ENCODE data around the gene BICD1. TPM values are rescaled to one million over a fixed set of nuclear protein-coding genes. Genes with fewer than 3 reads are reported as not detected.

The BICD1 gene
- total and polyA plus RNA-seq, 2 experiments from 2014 or later: 59.3 to 83.6 TPM

DNA sequence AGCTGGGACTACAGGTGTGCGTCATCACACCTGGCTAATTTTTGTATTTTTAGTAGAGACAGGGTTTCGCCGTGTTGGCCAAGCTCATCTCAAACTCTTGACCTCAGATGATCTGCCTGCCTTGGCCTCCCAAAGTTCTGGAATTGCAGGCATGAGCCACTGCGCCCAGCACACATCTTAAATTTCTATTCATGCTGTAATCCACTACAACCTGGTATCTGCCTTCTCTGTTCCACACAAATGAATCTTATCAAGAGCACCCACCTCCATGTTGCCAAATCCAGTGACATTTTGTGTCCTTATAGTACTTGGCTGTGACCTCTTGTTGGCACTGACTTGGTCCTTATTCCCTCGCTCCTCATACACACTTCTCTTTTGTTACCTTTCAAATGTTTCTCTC, 5.8 kb upstream of the BICD1 start (continued):
- TF ChIP-seq, protein P1, sequence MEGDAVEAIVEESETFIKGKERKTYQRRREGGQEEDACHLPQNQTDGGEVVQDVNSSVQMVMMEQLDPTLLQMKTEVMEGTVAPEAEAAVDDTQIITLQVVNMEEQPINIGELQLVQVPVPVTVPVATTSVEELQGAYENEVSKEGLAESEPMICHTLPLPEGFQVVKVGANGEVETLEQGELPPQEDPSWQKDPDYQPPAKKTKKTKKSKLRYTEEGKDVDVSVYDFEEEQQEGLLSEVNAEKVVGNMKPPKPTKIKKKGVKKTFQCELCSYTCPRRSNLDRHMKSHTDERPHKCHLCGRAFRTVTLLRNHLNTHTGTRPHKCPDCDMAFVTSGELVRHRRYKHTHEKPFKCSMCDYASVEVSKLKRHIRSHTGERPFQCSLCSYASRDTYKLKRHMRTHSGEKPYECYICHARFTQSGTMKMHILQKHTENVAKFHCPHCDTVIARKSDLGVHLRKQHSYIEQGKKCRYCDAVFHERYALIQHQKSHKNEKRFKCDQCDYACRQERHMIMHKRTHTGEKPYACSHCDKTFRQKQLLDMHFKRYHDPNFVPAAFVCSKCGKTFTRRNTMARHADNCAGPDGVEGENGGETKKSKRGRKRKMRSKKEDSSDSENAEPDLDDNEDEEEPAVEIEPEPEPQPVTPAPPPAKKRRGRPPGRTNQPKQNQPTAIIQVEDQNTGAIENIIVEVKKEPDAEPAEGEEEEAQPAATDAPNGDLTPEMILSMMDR (conservative IDR thresholded peaks at IDR 0.05; ENCODE audit: low read depth in 2 of 2): no peak
- no peak for TF ChIP-seq EZH2phosphoT487 (IDR thresholded peaks at IDR 0.05; ENCODE audit: unreplicated experiment)

DNA sequence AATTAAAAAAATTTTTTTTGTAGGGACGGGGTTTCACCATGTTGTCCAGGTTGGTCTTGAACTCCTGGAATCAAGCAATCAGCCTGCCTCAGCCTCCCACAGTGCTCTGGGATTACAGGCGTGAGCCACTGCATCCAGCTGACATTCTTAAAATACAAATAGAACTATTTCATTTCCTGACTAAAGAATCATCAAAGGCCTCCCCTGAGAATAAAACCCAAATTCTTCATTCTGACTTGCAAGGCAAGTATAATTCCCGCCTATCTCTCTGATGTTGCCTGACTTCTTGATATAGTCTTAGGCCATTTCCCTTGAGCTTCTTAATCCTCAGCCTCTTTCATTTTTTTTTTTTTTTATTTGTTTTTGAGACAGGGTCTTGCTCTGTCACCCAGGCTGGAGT, 4.4 kb upstream of the BICD1 start:
- Histone ChIP-seq H2AFZ (no peak overlapping the region), H3K79me2 (replicated peaks; ENCODE audit: insufficient read depth) (peaks cover 4% of the 10 kb centered on the region), H3K4me2 (no peak overlapping the region), H3K4me1 (ENCODE audit: insufficient read depth) (peaks cover 31% of the 10 kb centered on the region), H3K9me2 (ENCODE audit: insufficient read depth) (peaks cover 12% of the 10 kb centered on the region), H3K27ac (ENCODE audit: low read depth) (no peak overlapping the region), H3K36me3 (ENCODE audit: insufficient read depth) (no peaks in the 10 kb centered on the region), H4K20me1 (replicated peaks; ENCODE audit: insufficient read depth) (no peaks in the 10 kb centered on the region), H3K27me3 (ENCODE audit: insufficient read depth) (no peaks in the 10 kb centered on the region), H3K4me3 (no peak overlapping the region), H3F3A (replicated peaks; ENCODE audit: low read depth) (peaks cover 3% of the 10 kb centered on the region; the same call in 1 of the 2 replicates)
- no peak for DNase-seq (ENCODE audit: low spot score)
- Mint-ChIP-seq H3K4me3 (no peak overlapping the region), H3K9me3 (peaks cover 2% of the 10 kb centered on the region), H3K27me3 (ENCODE audit: insufficient read depth, low read depth, poor library complexity) (peaks cover 4% of the 10 kb centered on the region), H3K27ac (no peak overlapping the region), H3K4me1 (peaks cover 14% of the 10 kb centered on the region), H3K36me3 (ENCODE audit: low read depth) (peaks cover 6% of the 10 kb centered on the region; the same call in 1 of the 3 replicates)
- TF ChIP-seq CREB1 (CRISPR knock-in tag; IDR thresholded peaks at IDR 0.05; ENCODE audit: low read depth) (no peak), NANOG (IDR thresholded peaks at IDR 0.05; ENCODE audit: borderline replicate concordance) (no peak), EZH2 (IDR thresholded peaks at IDR 0.05; ENCODE audit: low read depth, unreplicated experiment) (no peak)
- ATAC-seq: no peak

DNA sequence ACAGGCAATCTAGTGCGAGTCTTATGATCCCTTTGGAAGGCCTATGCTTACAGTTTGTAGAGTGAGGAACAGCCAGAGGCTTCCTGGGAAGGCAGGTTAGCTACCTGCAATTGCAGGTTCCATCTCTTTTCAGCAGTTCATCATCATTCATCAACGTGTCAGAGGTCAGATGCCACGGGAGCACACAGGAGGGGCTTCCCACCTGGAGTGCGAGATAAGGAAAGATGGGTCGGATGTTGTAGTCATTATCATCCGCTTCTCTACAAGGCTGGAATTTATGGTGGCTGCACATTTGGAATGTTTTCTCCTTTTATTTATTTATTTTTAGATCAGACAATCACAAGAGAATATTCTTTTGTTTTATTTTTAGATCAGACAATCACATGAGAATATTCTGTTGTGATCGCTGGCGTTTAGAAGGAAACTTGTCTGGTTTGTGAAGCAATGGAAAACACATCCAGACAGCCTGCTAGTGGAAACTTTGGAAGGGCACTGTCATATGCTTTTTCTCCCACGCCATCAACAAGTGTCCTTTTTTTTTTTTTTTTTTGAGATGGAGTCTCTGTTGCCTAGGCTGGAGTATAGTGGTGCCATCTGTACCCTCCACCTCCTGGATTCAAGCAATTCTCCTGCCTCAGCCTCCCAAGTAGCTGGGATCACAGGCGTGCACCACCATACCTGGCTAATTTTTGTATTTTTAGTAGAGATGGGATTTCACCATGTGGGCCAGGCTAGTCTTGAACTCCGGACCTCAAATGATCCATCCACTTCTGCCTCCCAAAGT, 1.9 kb upstream of the BICD1 start:
- Histone ChIP-seq H3F3A (replicated peaks; ENCODE audit: low read depth) (no peaks in the 10 kb centered on the region; the same call in 1 of the 2 replicates), H2AFZ (peak overlapping the region; percentile 53; the same call in 1 of the 2 replicates), H3K36me3 (ENCODE audit: insufficient read depth) (no peaks in the 10 kb centered on the region), H3K4me1 (ENCODE audit: insufficient read depth) (peaks cover 30% of the 10 kb centered on the region), H3K27me3 (ENCODE audit: insufficient read depth) (no peaks in the 10 kb centered on the region), H3K9me2 (ENCODE audit: insufficient read depth) (peaks cover 12% of the 10 kb centered on the region), H3K79me2 (replicated peaks; ENCODE audit: insufficient read depth) (peaks cover 30% of the 10 kb centered on the region), H3K4me3 (no peak overlapping the region), H3K27ac (ENCODE audit: low read depth) (no peak overlapping the region), H3K4me2 (no peak overlapping the region), H4K20me1 (replicated peaks; ENCODE audit: insufficient read depth) (no peaks in the 10 kb centered on the region)
- no peak for DNase-seq (ENCODE audit: low spot score)
- H3K9me3 Mint-ChIP-seq: peaks cover 2% of the 10 kb centered on the region
- H3K36me3 Mint-ChIP-seq (ENCODE audit: low read depth): peaks cover 10% of the 10 kb centered on the region; the same call in 1 of the 3 replicates
- no peak for ATAC-seq
- no peak overlapping the region for H3K4me3 Mint-ChIP-seq
- no peak overlapping the region for H3K27ac Mint-ChIP-seq
- peaks cover 17% of the 10 kb centered on the region for H3K4me1 Mint-ChIP-seq
- peaks cover 4% of the 10 kb centered on the region for H3K27me3 Mint-ChIP-seq (ENCODE audit: insufficient read depth, low read depth, poor library complexity)
- TF ChIP-seq, protein P2, sequence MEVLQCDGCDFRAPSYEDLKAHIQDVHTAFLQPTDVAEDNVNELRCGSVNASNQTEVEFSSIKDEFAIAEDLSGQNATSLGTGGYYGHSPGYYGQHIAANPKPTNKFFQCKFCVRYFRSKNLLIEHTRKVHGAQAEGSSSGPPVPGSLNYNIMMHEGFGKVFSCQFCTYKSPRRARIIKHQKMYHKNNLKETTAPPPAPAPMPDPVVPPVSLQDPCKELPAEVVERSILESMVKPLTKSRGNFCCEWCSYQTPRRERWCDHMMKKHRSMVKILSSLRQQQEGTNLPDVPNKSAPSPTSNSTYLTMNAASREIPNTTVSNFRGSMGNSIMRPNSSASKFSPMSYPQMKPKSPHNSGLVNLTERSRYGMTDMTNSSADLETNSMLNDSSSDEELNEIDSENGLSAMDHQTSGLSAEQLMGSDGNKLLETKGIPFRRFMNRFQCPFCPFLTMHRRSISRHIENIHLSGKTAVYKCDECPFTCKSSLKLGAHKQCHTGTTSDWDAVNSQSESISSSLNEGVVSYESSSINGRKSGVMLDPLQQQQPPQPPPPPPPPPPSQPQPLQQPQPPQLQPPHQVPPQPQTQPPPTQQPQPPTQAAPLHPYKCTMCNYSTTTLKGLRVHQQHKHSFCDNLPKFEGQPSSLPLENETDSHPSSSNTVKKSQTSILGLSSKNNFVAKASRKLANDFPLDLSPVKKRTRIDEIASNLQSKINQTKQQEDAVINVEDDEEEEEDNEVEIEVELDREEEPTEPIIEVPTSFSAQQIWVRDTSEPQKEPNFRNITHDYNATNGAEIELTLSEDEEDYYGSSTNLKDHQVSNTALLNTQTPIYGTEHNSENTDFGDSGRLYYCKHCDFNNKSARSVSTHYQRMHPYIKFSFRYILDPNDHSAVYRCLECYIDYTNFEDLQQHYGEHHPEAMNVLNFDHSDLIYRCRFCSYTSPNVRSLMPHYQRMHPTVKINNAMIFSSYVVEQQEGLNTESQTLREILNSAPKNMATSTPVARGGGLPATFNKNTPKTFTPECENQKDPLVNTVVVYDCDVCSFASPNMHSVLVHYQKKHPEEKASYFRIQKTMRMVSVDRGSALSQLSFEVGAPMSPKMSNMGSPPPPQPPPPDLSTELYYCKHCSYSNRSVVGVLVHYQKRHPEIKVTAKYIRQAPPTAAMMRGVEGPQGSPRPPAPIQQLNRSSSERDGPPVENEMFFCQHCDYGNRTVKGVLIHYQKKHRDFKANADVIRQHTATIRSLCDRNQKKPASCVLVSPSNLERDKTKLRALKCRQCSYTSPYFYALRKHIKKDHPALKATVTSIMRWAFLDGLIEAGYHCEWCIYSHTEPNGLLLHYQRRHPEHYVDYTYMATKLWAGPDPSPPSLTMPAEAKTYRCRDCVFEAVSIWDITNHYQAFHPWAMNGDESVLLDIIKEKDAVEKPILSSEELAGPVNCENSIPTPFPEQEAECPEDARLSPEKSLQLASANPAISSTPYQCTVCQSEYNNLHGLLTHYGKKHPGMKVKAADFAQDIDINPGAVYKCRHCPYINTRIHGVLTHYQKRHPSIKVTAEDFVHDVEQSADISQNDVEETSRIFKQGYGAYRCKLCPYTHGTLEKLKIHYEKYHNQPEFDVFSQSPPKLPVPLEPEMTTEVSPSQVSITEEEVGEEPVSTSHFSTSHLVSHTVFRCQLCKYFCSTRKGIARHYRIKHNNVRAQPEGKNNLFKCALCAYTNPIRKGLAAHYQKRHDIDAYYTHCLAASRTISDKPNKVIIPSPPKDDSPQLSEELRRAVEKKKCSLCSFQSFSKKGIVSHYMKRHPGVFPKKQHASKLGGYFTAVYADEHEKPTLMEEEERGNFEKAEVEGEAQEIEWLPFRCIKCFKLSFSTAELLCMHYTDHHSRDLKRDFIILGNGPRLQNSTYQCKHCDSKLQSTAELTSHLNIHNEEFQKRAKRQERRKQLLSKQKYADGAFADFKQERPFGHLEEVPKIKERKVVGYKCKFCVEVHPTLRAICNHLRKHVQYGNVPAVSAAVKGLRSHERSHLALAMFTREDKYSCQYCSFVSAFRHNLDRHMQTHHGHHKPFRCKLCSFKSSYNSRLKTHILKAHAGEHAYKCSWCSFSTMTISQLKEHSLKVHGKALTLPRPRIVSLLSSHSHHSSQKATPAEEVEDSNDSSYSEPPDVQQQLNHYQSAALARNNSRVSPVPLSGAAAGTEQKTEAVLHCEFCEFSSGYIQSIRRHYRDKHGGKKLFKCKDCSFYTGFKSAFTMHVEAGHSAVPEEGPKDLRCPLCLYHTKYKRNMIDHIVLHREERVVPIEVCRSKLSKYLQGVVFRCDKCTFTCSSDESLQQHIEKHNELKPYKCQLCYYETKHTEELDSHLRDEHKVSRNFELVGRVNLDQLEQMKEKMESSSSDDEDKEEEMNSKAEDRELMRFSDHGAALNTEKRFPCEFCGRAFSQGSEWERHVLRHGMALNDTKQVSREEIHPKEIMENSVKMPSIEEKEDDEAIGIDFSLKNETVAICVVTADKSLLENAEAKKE (CRISPR knock-in tag; IDR thresholded peaks at IDR 0.05): no peak
- TF ChIP-seq ZNF114 (CRISPR knock-in tag; IDR thresholded peaks at IDR 0.05): no peak
- no peak for TF ChIP-seq ZNF331 (CRISPR knock-in tag; IDR thresholded peaks at IDR 0.05; ENCODE audit: low read depth)
- TF ChIP-seq, protein P1 (conservative IDR thresholded peaks at IDR 0.05; ENCODE audit: low read depth in 2 of 2): no peak
- TF ChIP-seq POLR2AphosphoS5 (IDR thresholded peaks at IDR 0.05; ENCODE audit: low read depth): no peak
